B cell (primary cell): Measurements from ENCODE around the gene PODNL1. TPM values are rescaled to one million over a fixed set of nuclear protein-coding genes. Genes with fewer than 3 reads are reported as not detected.
A peak's percentile ranks its signal among the peaks of the same experiment; 100 is the strongest.

Experiments
- ATAC-seq: fragments of 200-7000 bp; cut with Tn5 transposase; one replicate; pipeline ENCODE4 v1.10.0; 2021; ENCODE audit warnings: low read depth, mild to moderate bottlenecking, moderate number of reproducible peaks, moderate library complexity
- CTCF ChIA-PET: fragments of 350-600 bp; sonication (Branson Sonifier 250); formaldehyde crosslinking; loops from one replicate; lab custom pipeline; 2021; ENCODE audit warnings: antibody characterized with exemption, inconsistent platforms; lab: Charles Lee
- POLR2A ChIA-PET: fragments of 350-600 bp; sonication (Branson Sonifier 250); formaldehyde crosslinking; loops from one replicate; lab custom pipeline; 2021; ENCODE audit warnings: antibody characterized with exemption; lab: Charles Lee
- DNase-seq: peaks from one replicate; pipeline ENCODE4 v3.0.0; 2013
- H2AFZ ChIP-seq: 2 replicates; pipeline ENCODE4 v1.6.1; 2012; ENCODE audit warnings: mild to moderate bottlenecking, low read depth, low read length; ENCODE audit not compliant: insufficient read depth, poor library complexity, severe bottlenecking
- H3K27ac ChIP-seq, 2 donors: 1 replicate in 1 of 2; 2 replicates in 1 of 2; pipeline ENCODE4 v1.5.1; 2012 to 2013; ENCODE audit warnings: low read length in 2 of 2, mild to moderate bottlenecking in 2 of 2, moderate library complexity in 1 of 2
- H3K27me3 ChIP-seq, 4 experiments: fragments of 200-600 bp in 1 of 4; sonication (generic) in 1 of 4; replicated peaks in 1 of 4; 1 replicate in 2 of 4; 2 replicates in 2 of 4; pipeline versions ENCODE4 v1.6.1 to v1.7.0; 2013 to 2016; ENCODE audit warnings: low read length in 3 of 4, mild to moderate bottlenecking in 2 of 4, mixed read lengths in 1 of 4, moderate library complexity in 1 of 4; ENCODE audit not compliant: insufficient read depth in 4 of 4, control insufficient read depth in 3 of 4; ENCODE audit errors: control extremely low read depth in 1 of 4
- H3K36me3 ChIP-seq, 2 experiments: replicated peaks in 1 of 2; 1 replicate in 1 of 2; 2 replicates in 1 of 2; pipeline versions ENCODE4 v1.6.1 to v1.7.1; 2013; ENCODE audit warnings: low read length in 1 of 2; ENCODE audit not compliant: insufficient read depth in 2 of 2, control insufficient read depth in 1 of 2; ENCODE audit errors: control extremely low read depth in 1 of 2, extremely low read depth in 1 of 2
- H3K4me1 ChIP-seq, 2 donors: fragments of 200-600 bp in 1 of 2; sonication (generic) in 1 of 2; 1 replicate in 1 of 2; 2 replicates in 1 of 2; pipeline versions ENCODE4 v1.5.1 to v1.6.1; 2013 to 2017; ENCODE audit warnings: low read length in 2 of 2; ENCODE audit not compliant: control insufficient read depth in 2 of 2, insufficient read depth in 2 of 2
- H3K4me2 ChIP-seq: replicated peaks from 2 replicates; pipeline ENCODE3; 2012; ENCODE audit warnings: mild to moderate bottlenecking, low read depth, low read length; ENCODE audit not compliant: poor library complexity, severe bottlenecking
- H3K4me3 ChIP-seq, 5 experiments: fragments of 200-600 bp in 1 of 5; sonication (generic) in 1 of 5; 1 replicate in 3 of 5; 2 replicates in 2 of 5; pipeline versions ENCODE4 v1.5.1 to v1.7.0; 2011 to 2016; ENCODE audit warnings: low read length in 4 of 5, mild to moderate bottlenecking in 4 of 5, low read depth in 2 of 5, control low read depth in 1 of 5, moderate library complexity in 1 of 5; ENCODE audit not compliant: insufficient read depth in 1 of 5; ENCODE audit errors: control extremely low read depth in 1 of 5, extremely low read depth in 1 of 5
- H3K79me2 ChIP-seq: fragments of 200-600 bp; sonication (generic); one replicate; pipeline ENCODE4 v1.6.0; 2016; ENCODE audit warnings: low read length; ENCODE audit not compliant: control insufficient read depth, insufficient read depth
- H3K9ac ChIP-seq: fragments of 200-600 bp; sonication (generic); 2 replicates; pipeline ENCODE4 v1.6.1; 2017; ENCODE audit warnings: mild to moderate bottlenecking, low read length, moderate library complexity
- H3K9me3 ChIP-seq, 3 donors: one replicate each; pipeline versions ENCODE4 v1.6.1 to v1.7.1; 2013; ENCODE audit warnings: low read length in 2 of 3; ENCODE audit not compliant: control insufficient read depth in 2 of 3, insufficient read depth in 1 of 3; ENCODE audit errors: control extremely low read depth in 1 of 3
- H4K20me1 ChIP-seq: 2 replicates; pipeline ENCODE4 v1.6.0; 2012; ENCODE audit warnings: mild to moderate bottlenecking, low read length; ENCODE audit not compliant: insufficient read depth, control insufficient read depth, poor library complexity, severe bottlenecking
- H3K27ac Mint-ChIP-seq: one replicate; pipeline ENCODE4 v1.8.0; 2021; ENCODE audit warnings: mixed read lengths
- H3K27me3 Mint-ChIP-seq: one replicate; pipeline ENCODE4 v1.8.0; 2021; ENCODE audit warnings: mixed read lengths
- H3K4me1 Mint-ChIP-seq: one replicate; pipeline ENCODE4 v1.8.0; 2021; ENCODE audit warnings: mixed read lengths
- H3K4me3 Mint-ChIP-seq: one replicate; pipeline ENCODE4 v1.8.0; 2021; ENCODE audit warnings: mixed read lengths
- H3K9me3 Mint-ChIP-seq: one replicate; pipeline ENCODE4 v1.8.0; 2022; ENCODE audit warnings: mixed read lengths; ENCODE audit not compliant: insufficient read depth
- CTCF ChIP-seq: fragments of 200-600 bp; IDR thresholded peaks from one replicate; pipeline ENCODE4 v1.8.0; 2022; ENCODE audit warnings: antibody characterized with exemption, mild to moderate bottlenecking
- EZH2 ChIP-seq: IDR thresholded peaks from 2 replicates; pipeline ENCODE4 v1.6.1; 2012; ENCODE audit warnings: borderline replicate concordance, low read depth, mild to moderate bottlenecking, moderate library complexity, low read length; ENCODE audit not compliant: insufficient read depth, poor library complexity, severe bottlenecking
- WGBS: methylation state at CpG from one replicate; pipeline ENCODE4 v1.1.5; 2013; ENCODE audit warnings: missing lambda C conversion rate; ENCODE audit not compliant: insufficient coverage; 5-methylcytosine and 5-hydroxymethylcytosine counted together
- intact Hi-C: fragments of 100-400 bp; cut with micrococcal nuclease; formaldehyde crosslinking; loops from one replicate; pipeline ENCODE4 v1.10.0; 2022
- polyA plus RNA-seq: library from polyadenylated mRNA; depleted of rRNA; stranded (reverse); fragments of >200 nt; gene quantifications from 2 replicates; pipeline ENCODE4 v1.2.3, GENCODE V29; 2012
- total RNA-seq, 2 donors: library from RNA; stranded (reverse); fragments of 120-200 nt in 1 of 2; gene quantifications; 1 replicate in 1 of 2; 2 replicates in 1 of 2; pipeline versions ENCODE4 v1.2.3 to v1.2.4, GENCODE V29; 2013 to 2022

Gene PODNL1
- total and polyA plus RNA-seq, 2 donors (not counting 1 experiment from before 2014, with no cell fraction given), result not detected

GRCh38 chr19:13906910-13907309, 31.3 kb downstream of the PODNL1 start:
- ChIA-PET POLR2A (interaction anchor here (0.6 to 0.8 kb wide), 3 partner anchors 34 to 79 kb away, joined by 3 to 5 read pairs (median 3); partner anchors contain the start of gene DCAF15), CTCF (interaction anchor here (0.6 to 2.4 kb wide), 5 partner anchors 10 to 165 kb away, joined by 3 to 8 read pairs (median 5); partner anchors contain the start of gene MISP3)
- no peak overlapping the region for H3K27ac ChIP-seq
- no peak for DNase-seq
- peak overlapping the region; percentile 70 for H3K9ac ChIP-seq
- H3K4me1 ChIP-seq, result peaks cover 9 to 13% of the 10 kb centered on the region in 2 donors
- Mint-ChIP-seq H3K27me3 (no peaks in the 10 kb centered on the region), H3K4me3 (peak overlapping the region; percentile 89), H3K27ac (peak overlapping the region; percentile 80), H3K4me1 (peaks cover 13% of the 10 kb centered on the region), H3K9me3 (no peaks in the 10 kb centered on the region)
- intact Hi-C loops, result loop anchor here (1.0 kb wide), 7 partner anchors 27 to 230 kb away; partner anchors contain the start of gene DCAF15
- no peaks in the 10 kb centered on the region for H3K9me3 ChIP-seq
- peaks cover 12% of the 10 kb centered on the region for H3K79me2 ChIP-seq
- peak overlapping the region; percentile 90 for H3K4me2 ChIP-seq
- 100% methylated on average over 2 of the region's 5 CpGs for WGBS
- H3K4me3 ChIP-seq, result peak overlapping the region in 4 of 5 experiments; percentile 72 to 90 (median 83)
- no peaks in the 10 kb centered on the region for H3K27me3 ChIP-seq
- H4K20me1 ChIP-seq, result no peaks in the 10 kb centered on the region
- H3K36me3 ChIP-seq, result peaks cover 0 to 8% of the 10 kb centered on the region in 2 experiments
- H2AFZ ChIP-seq, result peak overlapping the region; percentile 91
- ATAC-seq, result no peak
- TF ChIP-seq EZH2 (no peak), CTCF (no peak)

GRCh38 chr19:13906521-13906904, 31.7 kb downstream of the PODNL1 start:
- Histone ChIP-seq H3K4me1 (peaks cover 9 to 13% of the 10 kb centered on the region in 2 donors), H3K9me3 (no peaks in the 10 kb centered on the region), H3K27me3 (no peaks in the 10 kb centered on the region), H3K9ac (peak overlapping the region; percentile 70), H4K20me1 (no peaks in the 10 kb centered on the region), H3K79me2 (peaks cover 12% of the 10 kb centered on the region), H3K27ac (peak overlapping the region; percentile 38 to 62), H3K4me2 (peak overlapping the region; percentile 90), H3K4me3 (peak overlapping the region; percentile 38 to 90 (median 82)), H2AFZ (peak overlapping the region; percentile 91), H3K36me3 (peaks cover 0 to 8% of the 10 kb centered on the region in 2 experiments)
- 1% methylated on average over 11 of the region's 13 CpGs for WGBS
- ChIA-PET CTCF (interaction anchor here (0.6 to 2.4 kb wide), 6 partner anchors 9 to 165 kb away, joined by 3 to 8 read pairs (median 4); partner anchors contain the start of gene MISP3), POLR2A (interaction anchor here (0.6 to 0.8 kb wide), 2 partner anchors 46 to 80 kb away, joined by 3 read pairs; partner anchors contain the start of gene DCAF15)
- Mint-ChIP-seq H3K9me3 (no peaks in the 10 kb centered on the region), H3K27ac (peak overlapping the region; percentile 80), H3K27me3 (no peaks in the 10 kb centered on the region), H3K4me1 (peaks cover 13% of the 10 kb centered on the region), H3K4me3 (peak overlapping the region; percentile 89)
- peak; percentile 13 for ATAC-seq
- DNase-seq, result no peak
- intact Hi-C loops, result loop anchor here (1.0 kb wide), 7 partner anchors 26 to 231 kb away; partner anchors contain the start of gene DCAF15
- TF ChIP-seq EZH2, result no peak
- no peak for TF ChIP-seq CTCF
